Smooth muscle cell (in vitro differentiated cells): ENCODE results near the gene RPL27. TPM values are rescaled to one million over a fixed set of nuclear protein-coding genes. Genes with fewer than 3 reads are reported as not detected.

Experiments used
- DNase-seq: peaks from one replicate; lab custom pipeline; 2025; ENCODE audit not compliant: unreplicated experiment; lab: John Stamatoyannopoulos, UW
- H2AFZ ChIP-seq: fragments of 200-600 bp; sonication (generic); 2 replicates; pipeline ENCODE4 v1.6.0; 2016; ENCODE audit warnings: antibody characterized with exemption, low read depth, mild to moderate bottlenecking
- H3F3A ChIP-seq: fragments of 200-600 bp; sonication (generic); 2 replicates; pipeline ENCODE4 v1.6.0; 2017; ENCODE audit warnings: antibody characterized with exemption, low read depth
- H3K27ac ChIP-seq: fragments of 200-600 bp; sonication (generic); 2 replicates; pipeline ENCODE4 v1.5.1; 2016; ENCODE audit warnings: low read depth, mild to moderate bottlenecking
- H3K27me3 ChIP-seq: fragments of 200-600 bp; sonication (generic); 2 replicates; pipeline ENCODE4 v1.6.1; 2016; ENCODE audit warnings: low read depth, mild to moderate bottlenecking
- H3K36me3 ChIP-seq: fragments of 200-600 bp; sonication (generic); 2 replicates; pipeline ENCODE4 v1.5.1; 2016; ENCODE audit warnings: low read depth
- H3K4me1 ChIP-seq: fragments of 200-600 bp; sonication (generic); 2 replicates; pipeline ENCODE4 v1.5.1; 2016; ENCODE audit warnings: low read depth
- H3K4me2 ChIP-seq: fragments of 200-600 bp; sonication (generic); 2 replicates; pipeline ENCODE4 v1.6.0; 2016; ENCODE audit warnings: mild to moderate bottlenecking
- H3K4me3 ChIP-seq: fragments of 200-600 bp; sonication (generic); 2 replicates; pipeline ENCODE4 v1.5.1; 2016; ENCODE audit warnings: mild to moderate bottlenecking
- H3K79me2 ChIP-seq: fragments of 200-600 bp; sonication (generic); 2 replicates; pipeline ENCODE4 v1.6.0; 2016; ENCODE audit warnings: low read depth, mild to moderate bottlenecking
- H3K9ac ChIP-seq: fragments of 200-600 bp; sonication (generic); 2 replicates; pipeline ENCODE4 v1.6.0; 2016; ENCODE audit warnings: low read depth
- H3K9me3 ChIP-seq: fragments of 200-600 bp; sonication (generic); replicated peaks from 2 replicates; pipeline ENCODE4 v1.5.1; 2016; ENCODE audit warnings: low read depth
- H4K20me1 ChIP-seq: fragments of 200-600 bp; sonication (generic); 2 replicates; pipeline ENCODE4 v1.6.0; 2016; ENCODE audit warnings: low read depth
- CTCF ChIP-seq: fragments of 200-600 bp; sonication (generic); IDR thresholded peaks from 2 replicates; pipeline ENCODE4 v1.5.1; 2017; ENCODE audit warnings: borderline replicate concordance, mild to moderate bottlenecking, antibody characterized with exemption; ENCODE audit not compliant: insufficient read depth, poor library complexity, severe bottlenecking
- WGBS: methylation state at CpG from one replicate; pipeline ENCODE4 v1.1.7; 2016; ENCODE audit warnings: low lambda C conversion rate; 5-methylcytosine and 5-hydroxymethylcytosine counted together
- polyA plus RNA-seq: library from polyadenylated mRNA; unstranded; fragments of >200 nt; fragmentation: Nextera tagmentation; extraction: Ambion mirVana; gene quantifications from 2 replicates; pipeline ENCODE4 v1.2.1, GENCODE V29; 2016
- total RNA-seq: library from RNA; depleted of rRNA; stranded (reverse); fragments of >200 nt; gene quantifications from 2 replicates; pipeline ENCODE4 v1.2.3, GENCODE V29; 2014

The RPL27 gene
- total and polyA plus RNA-seq, 2 experiments from 2014 or later, result 963 to 2,084 TPM

GRCh38 chr17:43025766-43026537, 27.7 kb downstream of the RPL27 start:
- H4K20me1 ChIP-seq, result no peaks in the 10 kb centered on the region
- no peaks in the 10 kb centered on the region for H3K27me3 ChIP-seq
- H3K36me3 ChIP-seq, result no peaks in the 10 kb centered on the region
- no peak overlapping the region for H2AFZ ChIP-seq
- H3K79me2 ChIP-seq, result peaks cover 10% of the 10 kb centered on the region
- H3K9ac ChIP-seq, result no peak overlapping the region
- no peaks in the 10 kb centered on the region for H3K9me3 ChIP-seq
- DNase-seq, result no peak
- H3K4me1 ChIP-seq, result no peaks in the 10 kb centered on the region
- H3K4me3 ChIP-seq, result peak overlapping the region; percentile 67
- no peak overlapping the region for H3K4me2 ChIP-seq
- WGBS, result 83% methylated on average over 12 of the region's 16 CpGs
- no peak for TF ChIP-seq CTCF
- no peak overlapping the region for H3K27ac ChIP-seq
- H3F3A ChIP-seq, result peaks cover 2% of the 10 kb centered on the region

- H3K9ac ChIP-seq, result no peak overlapping the region
- WGBS, result 88% methylated on average over 5 of the region's 5 CpGs
- H3F3A ChIP-seq, result peaks cover 2% of the 10 kb centered on the region
- H3K4me1 ChIP-seq, result no peaks in the 10 kb centered on the region
- no peaks in the 10 kb centered on the region for H3K9me3 ChIP-seq
- H3K79me2 ChIP-seq, result peaks cover 4% of the 10 kb centered on the region
- no peak for DNase-seq
- H3K27ac ChIP-seq, result no peak overlapping the region
- no peak overlapping the region for H2AFZ ChIP-seq
- no peak for TF ChIP-seq CTCF
- no peak overlapping the region for H3K4me3 ChIP-seq
- no peaks in the 10 kb centered on the region for H3K36me3 ChIP-seq
- H4K20me1 ChIP-seq, result no peaks in the 10 kb centered on the region
- no peaks in the 10 kb centered on the region for H3K27me3 ChIP-seq
- H3K4me2 ChIP-seq, result no peak overlapping the region
Observed at GRCh38 chr17:43026595-43026994, 28.4 kb downstream of the RPL27 start.

- H3F3A ChIP-seq, result peaks cover 2% of the 10 kb centered on the region
- no peaks in the 10 kb centered on the region for H3K27me3 ChIP-seq
- H4K20me1 ChIP-seq, result no peaks in the 10 kb centered on the region
- no peak overlapping the region for H3K9ac ChIP-seq
- no peak for DNase-seq
- 87% methylated on average over 9 of the region's 9 CpGs for WGBS
- H3K4me3 ChIP-seq, result no peak overlapping the region
- no peaks in the 10 kb centered on the region for H3K4me1 ChIP-seq
- H3K4me2 ChIP-seq, result no peak overlapping the region
- no peak overlapping the region for H2AFZ ChIP-seq
- TF ChIP-seq CTCF, result no peak
- no peaks in the 10 kb centered on the region for H3K9me3 ChIP-seq
- no peaks in the 10 kb centered on the region for H3K36me3 ChIP-seq
- H3K79me2 ChIP-seq, result no peaks in the 10 kb centered on the region
- H3K27ac ChIP-seq, result no peak overlapping the region
Observed at GRCh38 chr17:43027091-43028032, 29.1 kb downstream of the RPL27 start.
